Ovary (tissue), 9 donors: ENCODE results near the gene RALGPS1. TPM values are rescaled to one million over a fixed set of nuclear protein-coding genes. Genes with fewer than 3 reads are reported as not detected.

ENCODE experiments used
- DNase-seq, 5 donors: peaks; one replicate each; pipeline ENCODE4 v3.0.0-alpha.2; 2019 to 2020
- H3K27ac ChIP-seq, 2 donors: fragments of 200-600 bp; one replicate each; pipeline versions ENCODE4 v1.5.1 to v1.8.0; 2019 to 2022
- H3K27me3 ChIP-seq: fragments of 200-600 bp; one replicate; pipeline ENCODE4 v1.8.0; 2022
- H3K36me3 ChIP-seq: fragments of 200-600 bp; sonication (generic); one replicate; pipeline ENCODE4 v1.5.1; 2019
- H3K4me1 ChIP-seq: one replicate; pipeline ENCODE4 v1.8.1; 2013; ENCODE audit warnings: mild to moderate bottlenecking, moderate library complexity; ENCODE audit not compliant: insufficient read depth
- H3K4me3 ChIP-seq: fragments of 200-600 bp; sonication (generic); one replicate; pipeline ENCODE4 v1.5.1; 2017
- H3K9me3 ChIP-seq, 2 donors: fragments of 200-600 bp in 1 of 2; sonication (generic) in 1 of 2; one replicate each; pipeline versions ENCODE4 v1.5.1 to v1.8.1; 2013 to 2019; ENCODE audit warnings: mild to moderate bottlenecking in 1 of 2, moderate library complexity in 1 of 2
- EP300 ChIP-seq: sonication (generic); formaldehyde crosslinking; IDR thresholded peaks from one replicate; pipeline ENCODE4 v1.6.1; 2017; ENCODE audit warnings: antibody characterized with exemption
- POLR2A ChIP-seq: fragments of 450-650 bp; IDR thresholded peaks from one replicate; pipeline ENCODE4 v1.6.1; 2017; ENCODE audit warnings: antibody characterized with exemption, mild to moderate bottlenecking, moderate library complexity
- WGBS, 3 donors: extraction: QIAGEN DNeasy Blood & Tissue Kit in 1 of 3; methylation state at CpG; one replicate each; pipeline versions ENCODE4 v1.1.5 to v1.1.7; 2013 to 2017; 5-methylcytosine and 5-hydroxymethylcytosine counted together
- intact Hi-C, 4 donors: fragments of 100-400 bp; cut with DNase I; formaldehyde crosslinking; loops; one replicate each; pipeline versions ENCODE4 v1.11.0 to v1.15.1; 2022 to 2023
- polyA plus RNA-seq, 2 donors: library from polyadenylated mRNA; stranded (reverse); fragments of 200-250 nt in 1 of 2; fragments of 350-450 nt in 1 of 2; fragmentation: Illumina TruSeq in 1 of 2; extraction: RNeasy Lipid Tissue Mini Kit (QIAGEN cat#74804) in 1 of 2; gene quantifications; one replicate each; pipeline ENCODE4 v1.2.3, GENCODE V29; 2013 to 2014
- total RNA-seq, 7 donors: library from RNA; depleted of rRNA in 2 of 7; stranded (reverse); fragments of >200 nt in 2 of 7; fragmentation: NEBNext Ultra II Directional in 3 of 7; extraction: Animal tissue kit (Norgen Biotek cat#: 25700) in 3 of 7; gene quantifications; one replicate each; pipeline versions ENCODE4 v1.1.0 to v1.2.4, GENCODE V29; 2016 to 2023
- TF ChIP-seq, protein P1 (sequence below), 3 donors: fragments of 450-650 bp in 2 of 3; fragments of 200-600 bp in 1 of 3; IDR thresholded peaks; one replicate each; pipeline versions ENCODE4 v1.5.1 to v1.8.0; 2016 to 2022; ENCODE audit warnings: antibody characterized with exemption in 3 of 3, mild to moderate bottlenecking in 1 of 3
- donor health status: DM: no; HTN: no; CAD: no; lungs with moderate emphysema.
- donor health status: DM: no; HTN: no; CAD: no.
- donor health status: Bipolar disorder and iron deficiency.
- donor health status: DM: yes; HTN: yes; CAD: no.
- donor health status: DM: no; HTN: no; CAD: no.
- donor health status: DM: yes; HTN: yes; CAD: no.

The RALGPS1 gene
- total and polyA plus RNA-seq, 9 donors = 2.3 to 13.1 (median 6.9) TPM

DNA sequence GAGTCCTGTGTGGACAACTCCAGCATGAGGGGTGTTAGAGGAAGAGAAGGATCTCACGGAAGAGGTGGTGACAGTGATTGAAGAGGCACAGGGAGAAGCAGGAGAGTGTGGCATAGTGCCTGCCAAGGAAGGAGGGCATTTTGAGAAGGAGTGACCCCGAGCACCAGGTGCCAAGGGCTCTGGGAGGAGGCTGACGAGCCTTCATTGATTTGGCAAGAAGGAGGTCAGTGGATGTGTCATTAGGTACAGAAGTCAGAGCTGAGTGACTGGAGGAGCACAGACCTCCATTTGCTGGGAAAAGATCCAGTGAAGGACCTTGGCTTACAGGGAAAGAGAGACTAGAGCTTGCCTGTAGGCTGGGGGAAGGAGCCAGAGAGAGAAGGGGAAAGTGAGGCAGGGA is 278.2 kb downstream of the RALGPS1 start:
- intact Hi-C loops = no loop called here

DNA sequence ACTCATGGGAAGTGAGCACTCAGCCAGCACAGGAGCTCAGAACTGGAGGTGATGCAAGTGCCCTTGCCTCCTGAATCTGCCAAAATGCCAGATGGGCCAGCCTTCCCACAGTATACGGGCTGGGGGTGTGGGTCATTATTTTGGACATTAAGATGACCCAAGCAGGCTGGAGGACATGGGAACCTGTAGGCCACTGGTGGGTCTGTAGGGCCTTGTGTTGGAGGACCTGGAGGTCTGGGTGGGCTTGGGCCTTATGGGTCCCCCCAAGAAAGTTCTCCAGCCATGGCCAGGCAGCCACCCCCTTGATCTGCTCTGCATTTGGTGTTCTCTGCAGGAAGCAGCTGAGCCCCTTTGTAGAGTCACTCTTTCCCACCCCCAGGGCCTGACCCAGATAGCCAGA is 278.9 kb downstream of the RALGPS1 start:
- H3K27me3 ChIP-seq = no peaks in the 10 kb centered on the region
- peaks cover 19% of the 10 kb centered on the region for H3K4me1 ChIP-seq
- no peaks in the 10 kb centered on the region for H3K9me3 ChIP-seq
- TF ChIP-seq EP300 (no peak), POLR2A (no peak)
- TF ChIP-seq, protein P1, sequence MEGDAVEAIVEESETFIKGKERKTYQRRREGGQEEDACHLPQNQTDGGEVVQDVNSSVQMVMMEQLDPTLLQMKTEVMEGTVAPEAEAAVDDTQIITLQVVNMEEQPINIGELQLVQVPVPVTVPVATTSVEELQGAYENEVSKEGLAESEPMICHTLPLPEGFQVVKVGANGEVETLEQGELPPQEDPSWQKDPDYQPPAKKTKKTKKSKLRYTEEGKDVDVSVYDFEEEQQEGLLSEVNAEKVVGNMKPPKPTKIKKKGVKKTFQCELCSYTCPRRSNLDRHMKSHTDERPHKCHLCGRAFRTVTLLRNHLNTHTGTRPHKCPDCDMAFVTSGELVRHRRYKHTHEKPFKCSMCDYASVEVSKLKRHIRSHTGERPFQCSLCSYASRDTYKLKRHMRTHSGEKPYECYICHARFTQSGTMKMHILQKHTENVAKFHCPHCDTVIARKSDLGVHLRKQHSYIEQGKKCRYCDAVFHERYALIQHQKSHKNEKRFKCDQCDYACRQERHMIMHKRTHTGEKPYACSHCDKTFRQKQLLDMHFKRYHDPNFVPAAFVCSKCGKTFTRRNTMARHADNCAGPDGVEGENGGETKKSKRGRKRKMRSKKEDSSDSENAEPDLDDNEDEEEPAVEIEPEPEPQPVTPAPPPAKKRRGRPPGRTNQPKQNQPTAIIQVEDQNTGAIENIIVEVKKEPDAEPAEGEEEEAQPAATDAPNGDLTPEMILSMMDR (IDR thresholded peaks at IDR 0.05) = no peak
- H3K36me3 ChIP-seq = no peaks in the 10 kb centered on the region
- intact Hi-C loops = no loop called here
- H3K4me3 ChIP-seq = no peak overlapping the region
- H3K27ac ChIP-seq = no peak overlapping the region
- WGBS, 3 donors = 89 to 93% (median 91%) methylated on average over 1 of the region's 1 CpG
- no peak for DNase-seq

More for the DNA sequence above, 278.2 kb downstream of the RALGPS1 start:
- TF ChIP-seq EP300 (no peak), POLR2A (no peak)
- TF ChIP-seq, protein P1 (IDR thresholded peaks at IDR 0.05) = no peak
- Histone ChIP-seq H3K9me3 (no peaks in the 10 kb centered on the region), H3K27ac (no peak overlapping the region), H3K4me3 (no peak overlapping the region), H3K27me3 (no peaks in the 10 kb centered on the region), H3K4me1 (peaks cover 13% of the 10 kb centered on the region), H3K36me3 (no peaks in the 10 kb centered on the region)
- no peak for DNase-seq
- 92 to 97% (median 93%) methylated on average over 3 of the region's 3 CpGs for WGBS, 3 donors

DNA sequence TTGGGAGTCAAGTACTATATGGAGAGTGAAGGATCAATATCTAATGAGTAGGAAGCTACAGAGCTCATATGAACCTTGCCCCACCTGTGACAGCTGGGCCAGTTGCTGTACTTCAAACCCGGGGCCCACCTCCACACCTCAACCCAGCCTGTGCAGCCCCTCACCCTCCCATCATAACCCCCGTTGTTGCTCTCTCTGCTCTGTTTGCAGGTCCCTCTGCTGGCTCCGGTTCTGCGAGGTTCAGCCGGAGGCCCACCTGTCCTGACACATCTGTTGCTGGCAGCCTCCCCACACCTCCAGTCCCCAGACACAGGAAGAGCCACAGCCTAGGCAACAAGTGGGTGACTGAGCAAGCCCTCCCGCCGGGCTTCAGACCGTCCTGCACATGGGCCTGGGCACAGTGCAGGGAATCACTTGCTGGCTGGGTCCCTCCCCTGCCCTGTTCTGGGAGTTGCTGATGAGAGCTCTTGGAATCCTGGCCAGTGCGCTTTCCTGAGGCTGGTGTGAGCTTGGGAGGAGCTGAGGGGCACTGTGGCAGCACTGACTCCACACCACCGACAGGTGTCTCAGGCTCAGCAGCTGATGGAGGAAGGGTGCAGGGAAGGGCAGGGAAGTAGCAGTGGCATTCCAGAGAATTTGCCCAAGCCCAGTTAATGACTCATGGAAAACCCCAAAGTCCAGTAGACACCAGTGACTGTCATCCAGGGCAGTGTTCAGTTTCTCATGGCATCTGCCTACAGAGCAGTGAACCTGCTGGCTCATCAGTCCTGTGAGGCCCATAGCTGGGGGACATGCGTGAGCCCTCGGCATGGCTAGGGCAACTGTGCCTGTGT is 280.5 kb downstream of the RALGPS1 start:
- H3K9me3 ChIP-seq = no peaks in the 10 kb centered on the region
- intact Hi-C loops = loop anchor here in 1 of 4 donors (5.0 kb wide), 1 partner anchor 73 kb away; the partner anchor contains the start of gene ANGPTL2
- no peak for DNase-seq
- H3K36me3 ChIP-seq = no peaks in the 10 kb centered on the region
- TF ChIP-seq EP300 = no peak
- TF ChIP-seq POLR2A = no peak
- TF ChIP-seq, protein P1 (IDR thresholded peaks at IDR 0.05) = no peak
- H3K27ac ChIP-seq = no peak overlapping the region
- H3K4me1 ChIP-seq = peaks cover 21% of the 10 kb centered on the region
- H3K4me3 ChIP-seq = no peak overlapping the region
- WGBS, 3 donors = 95% methylated on average over 12 of the region's 12 CpGs
- H3K27me3 ChIP-seq = no peaks in the 10 kb centered on the region

DNA sequence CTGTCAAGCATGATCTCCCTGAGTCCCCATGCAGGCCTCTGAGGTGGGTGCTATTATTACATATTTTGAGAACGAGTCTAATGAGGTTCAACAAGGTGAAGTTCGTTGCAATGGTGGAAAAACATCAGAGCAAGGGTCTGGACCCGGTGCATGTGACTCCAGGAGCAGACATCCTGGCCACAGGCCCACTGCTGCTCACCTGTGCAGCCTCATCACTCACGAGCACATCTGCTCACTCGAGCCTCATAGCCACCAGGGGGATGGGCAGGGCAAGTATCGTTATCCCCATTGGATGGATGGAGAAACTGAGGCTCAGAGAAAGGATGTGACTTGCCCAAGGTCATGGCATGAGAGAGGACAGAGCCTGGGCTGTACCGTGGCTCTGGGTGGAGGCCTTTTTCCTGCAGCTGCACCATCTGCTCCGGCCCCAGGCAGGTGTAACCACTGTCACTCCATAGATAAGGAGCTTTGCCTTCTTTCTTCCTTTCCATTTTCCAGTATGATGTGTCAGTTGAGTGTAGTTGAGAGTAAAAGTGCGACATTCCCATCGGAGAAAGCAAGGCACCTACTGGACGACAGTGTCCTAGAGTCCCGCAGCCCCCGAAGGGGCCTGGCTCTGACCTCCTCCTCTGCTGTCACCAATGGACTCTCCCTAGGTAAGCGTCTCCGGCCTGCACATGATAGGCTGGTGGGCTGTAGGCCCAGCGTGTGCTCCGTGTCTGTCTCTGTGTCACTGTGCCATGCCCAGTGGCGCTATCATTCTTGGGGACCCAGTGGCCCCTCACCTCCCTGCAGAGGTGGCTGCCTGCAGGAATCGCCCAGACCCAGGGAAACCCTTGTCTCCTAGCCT is 281.6 kb downstream of the RALGPS1 start:
- Histone ChIP-seq H3K36me3 (no peaks in the 10 kb centered on the region), H3K4me3 (no peak overlapping the region), H3K9me3 (no peaks in the 10 kb centered on the region), H3K4me1 (peaks cover 21% of the 10 kb centered on the region), H3K27ac (no peak overlapping the region), H3K27me3 (no peaks in the 10 kb centered on the region)
- DNase-seq = no peak
- no peak for TF ChIP-seq EP300
- TF ChIP-seq POLR2A = no peak
- TF ChIP-seq, protein P1 (IDR thresholded peaks at IDR 0.05) = no peak
- intact Hi-C loops = loop anchor here in 1 of 4 donors (5.0 kb wide), 1 partner anchor 74 kb away; the partner anchor contains the start of gene ANGPTL2
- 93 to 95% (median 94%) methylated on average over 19 of the region's 19 CpGs for WGBS, 3 donors
